Activated CD4-positive, alpha-beta memory T cell treated with anti-CD3 and anti-CD28 coated beads for 36 hours (primary cell): ENCODE results near the gene KRT76. TPM values are rescaled to one million over a fixed set of nuclear protein-coding genes. Genes with fewer than 3 reads are reported as not detected.

Experiments used
- CTCF ChIA-PET: fragments of 350-600 bp; sonication (Branson Sonifier 250); formaldehyde crosslinking; loops from one replicate; lab custom pipeline; 2021; ENCODE audit warnings: antibody characterized with exemption, inconsistent platforms; lab: Charles Lee
- POLR2A ChIA-PET: fragments of 350-600 bp; sonication (Branson Sonifier 250); formaldehyde crosslinking; loops from one replicate; lab custom pipeline; 2021; ENCODE audit warnings: antibody characterized with exemption; lab: Charles Lee
- DNase-seq: peaks from one replicate; pipeline ENCODE4 v3.0.0-alpha.2; 2020
- H3K27ac Mint-ChIP-seq: one replicate; pipeline ENCODE4 v1.8.0; 2021; ENCODE audit warnings: mixed read lengths
- H3K27me3 Mint-ChIP-seq: one replicate; pipeline ENCODE4 v1.8.0; 2021; ENCODE audit warnings: mixed read lengths
- H3K36me3 Mint-ChIP-seq: one replicate; pipeline ENCODE4 v1.8.0; 2021; ENCODE audit warnings: mixed read lengths
- H3K4me1 Mint-ChIP-seq: one replicate; pipeline ENCODE4 v1.8.0; 2021; ENCODE audit warnings: low read depth, mixed read lengths
- H3K4me3 Mint-ChIP-seq: one replicate; pipeline ENCODE4 v1.8.0; 2021; ENCODE audit warnings: mild to moderate bottlenecking, mixed read lengths
- H3K9me3 Mint-ChIP-seq: one replicate; pipeline ENCODE4 v1.8.0; 2021; ENCODE audit warnings: mixed read lengths
- intact Hi-C: fragments of 100-400 bp; cut with micrococcal nuclease; formaldehyde crosslinking; loops from one replicate; pipeline ENCODE4 v1.15.1; 2023
- total RNA-seq, 2 experiments: library from RNA; stranded (reverse); gene quantifications; one replicate each; pipeline ENCODE4 v1.2.3, GENCODE V29; 2021

Gene KRT76
- total RNA-seq, 2 experiments from 2014 or later = not detected

DNA sequence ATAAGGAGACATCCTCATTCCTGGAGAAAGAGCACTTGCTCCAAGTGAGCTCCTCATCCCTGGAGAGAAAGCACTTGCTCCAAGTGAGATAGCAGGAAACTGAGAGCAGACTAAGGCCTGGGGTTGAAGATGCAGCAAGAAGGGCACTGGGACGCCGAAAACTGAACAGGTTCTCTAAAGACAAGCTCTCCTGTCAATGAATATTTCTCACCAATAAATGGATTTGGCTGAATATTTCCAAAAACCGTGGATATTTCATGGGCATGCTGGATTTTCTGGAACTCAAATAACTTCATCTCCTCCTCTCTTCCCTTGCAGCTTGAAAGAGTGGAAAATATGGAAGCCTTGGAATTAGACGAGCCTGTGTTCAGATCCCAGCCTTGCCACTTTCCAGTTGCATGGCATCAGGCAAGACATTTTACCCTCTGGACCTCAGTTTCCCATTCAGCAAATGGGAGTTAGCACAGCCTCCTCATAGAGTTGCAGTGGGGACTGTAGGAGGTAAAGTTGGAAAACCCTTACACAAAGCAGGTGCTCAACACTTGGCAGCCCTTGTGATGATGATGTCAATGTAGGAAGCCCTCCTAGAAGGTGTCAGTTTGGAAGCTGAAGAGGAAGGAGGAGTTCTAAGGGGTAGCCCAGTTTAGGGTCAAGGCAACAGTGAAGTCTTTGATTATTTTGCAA, 4.4 kb upstream of the KRT76 start:
- H3K36me3 Mint-ChIP-seq = no peaks in the 10 kb centered on the region
- H3K27ac Mint-ChIP-seq = no peak overlapping the region
- no peak overlapping the region for H3K4me3 Mint-ChIP-seq
- ChIA-PET CTCF (interaction anchor here (0.6 to 1.4 kb wide), 3 partner anchors 10 to 100 kb away, joined by 3 to 6 read pairs (median 3); no protein-coding TSS in a partner anchor), POLR2A (no interaction called here)
- H3K27me3 Mint-ChIP-seq = peaks cover 23% of the 10 kb centered on the region
- no peaks in the 10 kb centered on the region for H3K4me1 Mint-ChIP-seq
- H3K9me3 Mint-ChIP-seq = no peaks in the 10 kb centered on the region
- DNase-seq = no peak
- intact Hi-C loops = no loop called here

DNA sequence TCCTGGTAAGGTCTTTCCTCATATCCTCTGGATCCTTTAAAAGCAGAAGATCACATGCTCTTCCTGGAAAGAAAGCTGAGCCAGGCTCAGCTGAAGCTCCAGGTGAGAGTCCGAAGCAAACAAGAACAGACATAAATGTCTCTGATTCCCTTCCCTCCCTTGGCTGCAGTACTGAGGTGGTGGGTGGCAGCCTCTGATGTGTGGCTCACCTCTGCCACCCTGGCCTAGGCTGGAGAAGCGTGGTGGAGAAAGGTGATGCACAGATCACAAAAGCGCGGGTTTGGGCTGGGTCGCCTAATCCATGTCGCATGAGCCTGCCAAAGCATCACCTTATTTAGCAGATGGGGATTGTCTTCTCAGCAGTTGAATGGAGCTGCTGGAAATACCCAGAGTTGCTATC, 2.8 kb upstream of the KRT76 start:
- H3K36me3 Mint-ChIP-seq = no peaks in the 10 kb centered on the region
- no peak overlapping the region for H3K4me3 Mint-ChIP-seq
- H3K27me3 Mint-ChIP-seq = peaks cover 19% of the 10 kb centered on the region
- ChIA-PET CTCF (no interaction called here), POLR2A (no interaction called here)
- H3K27ac Mint-ChIP-seq = no peak overlapping the region
- H3K4me1 Mint-ChIP-seq = no peaks in the 10 kb centered on the region
- intact Hi-C loops = no loop called here
- H3K9me3 Mint-ChIP-seq = no peaks in the 10 kb centered on the region
- DNase-seq = no peak

DNA sequence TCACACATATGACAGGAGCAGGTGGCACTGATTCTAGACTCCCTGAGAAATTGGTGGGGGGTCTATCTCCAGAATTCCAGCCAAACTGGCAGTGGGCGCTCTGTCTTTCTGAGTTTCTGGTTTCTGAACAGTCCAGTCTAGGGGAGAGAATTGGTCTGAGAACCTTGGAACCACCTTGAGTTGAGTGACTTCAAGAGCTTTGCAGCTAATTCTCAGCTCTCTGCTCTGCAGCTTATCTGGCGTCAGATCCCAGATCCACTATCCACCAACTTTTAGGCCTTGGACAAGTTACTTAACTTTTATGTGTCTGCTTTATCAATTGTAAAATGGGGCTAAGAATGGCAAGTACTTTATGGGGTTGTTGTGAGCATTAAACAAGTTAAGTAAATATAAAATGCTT, 1.7 kb upstream of the KRT76 start:
- no peaks in the 10 kb centered on the region for H3K4me1 Mint-ChIP-seq
- no peaks in the 10 kb centered on the region for H3K36me3 Mint-ChIP-seq
- no peaks in the 10 kb centered on the region for H3K9me3 Mint-ChIP-seq
- ChIA-PET CTCF (no interaction called here), POLR2A (no interaction called here)
- intact Hi-C loops = no loop called here
- no peak overlapping the region for H3K27ac Mint-ChIP-seq
- H3K27me3 Mint-ChIP-seq = peaks cover 14% of the 10 kb centered on the region
- no peak overlapping the region for H3K4me3 Mint-ChIP-seq
- DNase-seq = no peak

DNA sequence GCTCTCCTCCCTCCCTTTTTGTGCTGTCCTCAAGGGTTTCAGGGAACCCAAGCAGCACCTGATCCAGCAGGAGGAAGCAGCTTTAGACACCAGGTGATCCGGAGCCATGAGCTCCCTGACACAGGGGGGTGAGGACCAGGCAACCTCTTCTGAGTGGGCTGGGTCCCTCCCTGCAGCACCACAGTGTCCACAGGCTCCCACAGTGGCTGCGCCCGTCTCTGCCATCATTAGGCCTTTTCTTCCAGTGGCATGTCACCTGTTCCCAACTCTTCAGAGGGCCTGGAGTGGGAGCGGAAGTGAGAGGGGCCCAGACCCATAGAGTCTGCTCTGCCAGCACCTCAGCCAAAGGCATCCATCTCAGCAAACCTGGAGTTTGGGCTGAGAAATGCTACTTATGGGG, 421 bp upstream of the KRT76 start:
- ChIA-PET POLR2A (no interaction called here), CTCF (no interaction called here)
- no peaks in the 10 kb centered on the region for H3K36me3 Mint-ChIP-seq
- no peaks in the 10 kb centered on the region for H3K4me1 Mint-ChIP-seq
- no peak overlapping the region for H3K27ac Mint-ChIP-seq
- peaks cover 6% of the 10 kb centered on the region for H3K27me3 Mint-ChIP-seq
- H3K4me3 Mint-ChIP-seq = no peak overlapping the region
- no peak for DNase-seq
- H3K9me3 Mint-ChIP-seq = no peaks in the 10 kb centered on the region
- intact Hi-C loops = no loop called here

DNA sequence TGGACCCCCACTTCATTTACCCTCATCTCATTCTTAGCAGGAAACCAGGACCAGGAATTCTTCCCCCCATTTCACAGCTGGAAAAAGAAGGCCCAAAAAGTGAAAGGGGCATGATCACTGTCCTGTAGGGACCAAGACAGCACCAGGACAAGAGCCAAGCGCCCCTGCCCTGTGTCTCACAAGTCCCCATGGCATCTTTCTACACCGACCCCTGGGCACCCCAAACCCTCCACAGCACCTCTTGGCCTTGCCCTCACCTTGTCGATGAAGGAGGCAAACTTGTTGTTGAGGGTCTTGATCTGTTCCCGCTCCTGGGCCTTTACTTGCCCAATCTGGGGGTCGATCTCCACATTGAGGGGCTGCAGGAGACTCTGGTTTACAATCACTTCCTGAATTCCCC, 710 bp downstream of the KRT76 start:
- Mint-ChIP-seq H3K9me3 (no peaks in the 10 kb centered on the region), H3K4me3 (no peak overlapping the region), H3K27ac (no peak overlapping the region), H3K27me3 (peaks cover 5% of the 10 kb centered on the region), H3K4me1 (no peaks in the 10 kb centered on the region), H3K36me3 (no peaks in the 10 kb centered on the region)
- intact Hi-C loops = no loop called here
- POLR2A ChIA-PET = no interaction called here
- DNase-seq = no peak
- CTCF ChIA-PET = interaction anchor here (1.4 kb wide), 1 partner anchor 103 kb away, joined by 4 read pairs; no protein-coding TSS in a partner anchor

DNA sequence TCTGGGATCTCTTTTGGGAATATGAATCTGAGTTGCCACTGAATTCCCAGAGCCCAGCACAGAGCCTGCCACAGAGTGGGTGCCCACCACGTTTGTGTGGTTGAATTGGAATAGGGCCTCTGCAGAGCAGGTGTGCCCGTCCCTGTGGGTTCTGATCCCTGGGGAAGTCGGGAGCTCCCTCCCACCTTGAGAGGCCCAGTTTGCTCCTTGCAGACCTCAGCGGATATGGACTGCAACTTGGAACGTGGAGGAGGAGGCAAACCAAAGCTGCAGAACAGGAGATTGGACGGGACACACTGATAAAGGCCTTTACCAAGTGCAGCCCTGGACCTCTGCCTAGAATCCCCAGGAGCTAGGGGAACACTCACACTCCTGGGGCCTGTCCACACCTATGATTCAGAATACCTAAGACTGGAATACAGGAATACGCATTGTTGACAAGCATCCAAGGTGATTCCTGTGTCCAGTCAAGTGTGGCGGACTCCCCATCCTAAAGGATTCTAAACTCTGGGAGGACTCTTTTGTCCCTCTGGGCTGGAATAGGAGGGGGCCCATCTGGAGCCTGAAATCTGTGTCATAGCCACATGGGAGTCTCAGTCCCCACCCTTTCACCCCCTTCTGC, 2.4 kb downstream of the KRT76 start:
- CTCF ChIA-PET = no interaction called here
- POLR2A ChIA-PET = no interaction called here

DNA sequence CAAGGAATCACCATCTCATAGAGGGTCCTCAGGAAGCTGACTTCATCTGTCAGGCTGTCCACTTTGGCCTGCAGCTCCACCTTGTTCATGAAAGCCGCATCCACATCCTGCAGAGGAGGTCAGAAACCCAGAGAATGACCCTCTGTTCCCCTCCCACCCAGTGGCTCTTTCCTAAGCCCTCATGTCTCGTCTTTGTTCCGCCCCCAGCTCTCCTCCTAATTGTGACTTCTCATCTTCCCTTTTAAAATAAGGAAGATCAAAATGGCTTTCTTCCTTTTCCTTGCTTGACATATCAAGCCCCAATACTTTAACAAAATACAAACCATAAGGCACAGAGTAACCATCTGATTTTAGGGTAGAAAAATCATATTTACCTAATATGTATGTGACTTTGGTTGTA, 4.4 kb downstream of the KRT76 start:
- no peak overlapping the region for H3K4me3 Mint-ChIP-seq
- intact Hi-C loops = no loop called here
- H3K27ac Mint-ChIP-seq = no peak overlapping the region
- no peaks in the 10 kb centered on the region for H3K36me3 Mint-ChIP-seq
- POLR2A ChIA-PET = no interaction called here
- no peaks in the 10 kb centered on the region for H3K9me3 Mint-ChIP-seq
- H3K4me1 Mint-ChIP-seq = no peaks in the 10 kb centered on the region
- DNase-seq = no peak
- H3K27me3 Mint-ChIP-seq = peaks cover 5% of the 10 kb centered on the region
- CTCF ChIA-PET = no interaction called here

More for the DNA sequence above, 2.4 kb downstream of the KRT76 start:
- Mint-ChIP-seq H3K27me3 (peaks cover 5% of the 10 kb centered on the region), H3K4me1 (no peaks in the 10 kb centered on the region), H3K4me3 (no peak overlapping the region), H3K9me3 (no peaks in the 10 kb centered on the region), H3K27ac (no peak overlapping the region), H3K36me3 (no peaks in the 10 kb centered on the region)
- no peak for DNase-seq
- intact Hi-C loops = no loop called here

DNA sequence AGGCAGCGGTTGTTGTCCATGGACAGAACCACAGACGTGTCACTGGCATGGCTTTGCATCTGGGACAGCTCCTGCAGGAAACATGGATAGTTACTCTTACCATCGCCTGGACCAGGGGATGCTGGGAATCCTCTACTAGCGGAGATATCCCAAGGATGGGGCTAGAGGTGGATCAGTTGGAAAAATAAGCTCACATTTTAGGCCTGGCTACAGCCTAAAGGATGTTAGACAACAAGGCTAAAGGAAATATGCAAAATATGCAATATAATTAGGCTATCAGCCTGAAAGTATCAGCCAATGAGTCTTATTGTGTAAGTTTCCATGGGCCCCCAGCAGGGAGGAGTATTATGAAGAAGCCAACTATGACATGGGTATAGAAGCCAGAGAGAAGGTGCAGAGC, 5.0 kb downstream of the KRT76 start:
- H3K36me3 Mint-ChIP-seq = no peaks in the 10 kb centered on the region

DNA sequence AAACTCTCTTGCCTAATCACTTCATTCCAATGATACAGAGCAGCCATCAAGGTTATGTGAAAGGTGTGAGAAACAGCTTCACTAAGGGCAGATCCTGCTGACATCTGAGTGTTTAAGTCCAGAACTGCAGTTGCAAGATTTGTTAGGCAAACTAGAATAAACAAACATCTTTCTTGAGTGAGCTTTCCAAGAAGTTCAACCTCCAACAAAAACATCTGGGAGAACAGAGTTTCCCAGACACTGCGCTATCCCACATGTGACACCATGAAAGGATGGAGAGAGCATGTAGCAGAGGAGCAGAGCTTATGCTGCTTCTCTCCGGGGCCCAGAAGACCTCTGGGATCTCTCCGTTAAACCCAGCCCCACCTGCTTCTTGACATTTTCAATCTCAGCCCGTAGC, 5.6 kb downstream of the KRT76 start:
- peaks cover 4% of the 10 kb centered on the region for H3K27me3 Mint-ChIP-seq
- intact Hi-C loops = no loop called here
- ChIA-PET CTCF (interaction anchor here (0.9 kb wide), 1 partner anchor 11 kb away, joined by 3 read pairs; no protein-coding TSS in a partner anchor), POLR2A (interaction anchor here (0.9 kb wide), 1 partner anchor 37 kb away, joined by 3 read pairs; no protein-coding TSS in a partner anchor)
- H3K36me3 Mint-ChIP-seq = no peaks in the 10 kb centered on the region
- no peak overlapping the region for H3K27ac Mint-ChIP-seq
- DNase-seq = no peak
- no peaks in the 10 kb centered on the region for H3K4me1 Mint-ChIP-seq
- H3K9me3 Mint-ChIP-seq = no peaks in the 10 kb centered on the region
- no peak overlapping the region for H3K4me3 Mint-ChIP-seq

More for the DNA sequence above, 5.0 kb downstream of the KRT76 start:
- POLR2A ChIA-PET = no interaction called here
- Mint-ChIP-seq H3K27me3 (peaks cover 5% of the 10 kb centered on the region), H3K27ac (no peak overlapping the region), H3K4me3 (no peak overlapping the region), H3K9me3 (no peaks in the 10 kb centered on the region), H3K4me1 (no peaks in the 10 kb centered on the region)
- DNase-seq = no peak
- intact Hi-C loops = no loop called here
- CTCF ChIA-PET = interaction anchor here (0.9 kb wide), 1 partner anchor 10 kb away, joined by 3 read pairs; no protein-coding TSS in a partner anchor

DNA sequence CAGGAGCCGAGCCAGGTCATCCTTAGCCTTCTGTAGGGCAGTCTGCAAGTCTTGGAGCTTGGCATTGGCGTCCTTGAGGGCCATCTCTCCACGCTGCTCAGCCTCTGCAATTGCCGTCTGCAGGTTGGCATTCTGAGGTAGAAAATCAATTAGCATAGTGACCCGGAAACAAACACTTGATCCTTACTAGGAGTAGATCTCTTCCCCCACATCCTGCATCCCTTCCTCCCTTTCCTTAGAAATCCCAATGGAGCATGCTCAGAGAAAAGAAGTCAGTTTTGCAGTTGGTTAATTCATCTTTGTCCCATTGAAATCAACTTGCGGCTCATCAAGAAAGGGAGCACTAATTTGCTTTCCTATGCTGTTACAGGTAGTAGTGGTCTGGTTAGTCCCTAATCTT, 6.1 kb downstream of the KRT76 start:
- H3K9me3 Mint-ChIP-seq = no peaks in the 10 kb centered on the region
- CTCF ChIA-PET = no interaction called here
- POLR2A ChIA-PET = interaction anchor here (0.9 kb wide), 1 partner anchor 37 kb away, joined by 3 read pairs; no protein-coding TSS in a partner anchor

DNA sequence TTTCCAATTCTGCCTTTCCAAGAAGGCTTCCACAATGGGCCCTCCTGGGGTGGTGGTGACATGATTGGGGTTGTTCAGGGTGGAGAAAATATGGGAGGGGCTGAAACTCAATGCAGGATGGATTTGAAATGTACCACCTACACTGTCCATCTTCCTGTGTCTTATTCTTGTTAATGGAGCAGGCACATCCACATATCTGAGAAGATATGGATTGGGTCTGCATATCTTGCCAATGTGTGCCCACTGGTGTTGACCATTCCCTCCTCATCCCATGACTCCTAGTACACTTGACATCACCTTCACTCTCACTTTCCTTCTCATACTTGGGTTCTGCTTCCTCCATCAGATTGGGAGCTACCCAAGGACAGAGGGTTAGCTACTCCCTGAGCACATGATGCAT, 7.2 kb downstream of the KRT76 start:
- no peak for DNase-seq
- intact Hi-C loops = no loop called here
- H3K4me1 Mint-ChIP-seq = no peaks in the 10 kb centered on the region
- H3K9me3 Mint-ChIP-seq = no peaks in the 10 kb centered on the region
- POLR2A ChIA-PET = no interaction called here
- H3K4me3 Mint-ChIP-seq = no peak overlapping the region
- H3K36me3 Mint-ChIP-seq = no peaks in the 10 kb centered on the region
- peaks cover 4% of the 10 kb centered on the region for H3K27me3 Mint-ChIP-seq
- no peak overlapping the region for H3K27ac Mint-ChIP-seq
- CTCF ChIA-PET = no interaction called here

More for the DNA sequence above, 6.1 kb downstream of the KRT76 start:
- H3K27ac Mint-ChIP-seq = no peak overlapping the region
- DNase-seq = no peak
- H3K27me3 Mint-ChIP-seq = peaks cover 4% of the 10 kb centered on the region
- H3K36me3 Mint-ChIP-seq = no peaks in the 10 kb centered on the region
- no peak overlapping the region for H3K4me3 Mint-ChIP-seq
- H3K4me1 Mint-ChIP-seq = no peaks in the 10 kb centered on the region
- intact Hi-C loops = no loop called here

DNA sequence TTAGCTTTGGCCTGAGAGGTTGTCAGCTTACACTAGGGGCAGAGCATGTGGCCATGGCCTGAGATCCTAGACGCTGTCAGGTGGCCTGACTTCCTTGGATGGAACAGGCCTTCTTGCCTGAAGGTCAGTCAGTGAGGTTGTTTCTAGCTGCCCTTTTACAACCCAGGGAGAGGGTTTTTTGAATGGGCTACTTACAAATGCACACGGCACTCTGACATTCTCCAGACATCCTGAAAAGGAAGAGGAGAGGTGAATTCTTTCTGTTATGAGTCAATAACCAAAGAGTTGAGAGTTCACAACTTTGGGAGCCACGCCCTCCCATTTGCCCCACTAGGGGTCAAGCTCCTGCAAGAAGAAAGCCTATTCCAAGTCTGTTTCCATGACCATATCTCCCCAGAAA, 7.8 kb downstream of the KRT76 start:
- DNase-seq = no peak
- POLR2A ChIA-PET = no interaction called here

More for the DNA sequence above, 7.8 kb downstream of the KRT76 start:
- no peaks in the 10 kb centered on the region for H3K4me1 Mint-ChIP-seq
- CTCF ChIA-PET = no interaction called here
- intact Hi-C loops = no loop called here
- H3K36me3 Mint-ChIP-seq = no peaks in the 10 kb centered on the region
- H3K27ac Mint-ChIP-seq = no peak overlapping the region
- H3K4me3 Mint-ChIP-seq = no peak overlapping the region
- H3K9me3 Mint-ChIP-seq = no peaks in the 10 kb centered on the region
- peaks cover 4% of the 10 kb centered on the region for H3K27me3 Mint-ChIP-seq
